ENCODE data around the gene VPS51. TPM values are rescaled to one million over a fixed set of nuclear protein-coding genes. Genes with fewer than 3 reads are reported as not detected.

The VPS51 gene
- total and polyA plus RNA-seq, 2 of the 13 experiments (the other 11 are each of a cell fraction or from before 2014, with no cell fraction given), result 76.3 to 90.6 TPM

- TF ChIP-seq GRHL1 (CRISPR knock-in tag; conservative IDR thresholded peaks at IDR 0.05) (no peak), DBP (CRISPR knock-in tag; IDR thresholded peaks at IDR 0.05; ENCODE audit: not compliant biosample characterization) (no peak), CCAR2 (optimal IDR thresholded peaks at IDR 0.05; ENCODE audit: low read depth, low read length) (peak; percentile 71), ZNF737 (CRISPR knock-in tag; IDR thresholded peaks at IDR 0.05; ENCODE audit: borderline replicate concordance) (peak; percentile 47; the same call in 1 of the 2 replicates), ZMAT5 (CRISPR knock-in tag; IDR thresholded peaks at IDR 0.05; ENCODE audit: borderline replicate concordance, low read depth) (no peak), HOXA7 (CRISPR knock-in tag; IDR thresholded peaks at IDR 0.05) (no peak), HNF4G (IDR thresholded peaks at IDR 0.05; ENCODE audit: borderline replicate concordance, low read depth, low read length) (peak; percentile 65; the same call in 1 of the 2 replicates), HNF4G (CRISPR knock-in tag; IDR thresholded peaks at IDR 0.05; ENCODE audit: borderline replicate concordance, low read depth) (no peak), ZZZ3 (CRISPR knock-in tag; IDR thresholded peaks at IDR 0.05; ENCODE audit: borderline replicate concordance) (peak; percentile 90; the same call in 1 of the 2 replicates), SNAPC4 (CRISPR knock-in tag; IDR thresholded peaks at IDR 0.05) (no peak), ZBTB46 (CRISPR knock-in tag; IDR thresholded peaks at IDR 0.05; ENCODE audit: borderline replicate concordance) (no peak), ETV5 (CRISPR knock-in tag; IDR thresholded peaks at IDR 0.05; ENCODE audit: borderline replicate concordance) (peak; percentile 37; the same call in 1 of the 2 replicates), ELF3 (CRISPR knock-in tag; IDR thresholded peaks at IDR 0.05) (peak; percentile 61; the same call in 1 of the 2 replicates), ATF3 (CRISPR knock-in tag; IDR thresholded peaks at IDR 0.05) (peak; percentile 93), PRMT3 (CRISPR knock-in tag; IDR thresholded peaks at IDR 0.05; ENCODE audit: borderline replicate concordance, low read depth) (no peak), ONECUT2 (CRISPR knock-in tag; IDR thresholded peaks at IDR 0.05) (no peak)
Measured at GRCh38 chr11:65117206-65118096, 21.4 kb downstream of the VPS51 start, which contains the start of gene ZNHIT2 (continued).
